Measurements from ENCODE around the gene FARSB.

DNA sequence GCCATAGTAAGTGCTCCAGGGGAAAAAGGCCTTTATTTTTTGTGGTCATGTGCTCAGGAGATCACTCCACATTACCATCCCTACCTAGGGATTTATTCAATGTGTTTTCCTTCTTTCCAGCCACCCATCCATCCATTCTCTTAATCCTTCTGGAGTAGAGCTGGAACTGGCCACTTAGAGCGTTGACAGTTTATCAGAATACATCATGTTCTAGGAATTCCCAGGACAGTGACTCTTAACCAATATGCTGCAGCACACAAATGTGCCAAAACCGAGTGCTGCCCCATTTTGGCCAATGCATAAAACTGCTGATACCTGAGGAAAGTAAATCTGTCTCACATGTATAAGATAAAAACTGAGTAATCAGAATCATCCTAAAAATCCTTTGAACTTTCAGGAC, 63.7 kb downstream of the FARSB start:
- TF ChIP-seq FOXK2 (IDR thresholded peaks at IDR 0.05) (no peak), LEF1 (IDR thresholded peaks at IDR 0.05; ENCODE audit: borderline replicate concordance) (no peak), TARDBP (IDR thresholded peaks at IDR 0.05) (no peak), HDGF (IDR thresholded peaks at IDR 0.05; ENCODE audit: borderline replicate concordance) (no peak), ELF4 (IDR thresholded peaks at IDR 0.05) (no peak), SUZ12 (IDR thresholded peaks at IDR 0.05) (no peak), ARNT (IDR thresholded peaks at IDR 0.05) (no peak), FOXM1 (IDR thresholded peaks at IDR 0.05; ENCODE audit: borderline replicate concordance) (no peak), SP1 (IDR thresholded peaks at IDR 0.05) (no peak), BHLHE40 (IDR thresholded peaks at IDR 0.05; ENCODE audit: borderline replicate concordance) (no peak), ZNF384 (IDR thresholded peaks at IDR 0.05) (no peak), NFRKB (IDR thresholded peaks at IDR 0.05) (no peak), FOXA1 (IDR thresholded peaks at IDR 0.05) (no peak)
